GM21529 (cell line): Measurements from ENCODE around the gene UCKL1.
"Not testable (repeated sequence)": the region's sequence is repeated elsewhere in the genome, so short reads cannot be mapped to it uniquely, and the experiment has no call there.

ENCODE experiments used
- ATAC-seq: cut with Tn5 transposase; IDR thresholded peaks from one replicate; pipeline ENCODE4 v1.9.1; 2021; ENCODE audit not compliant: unreplicated experiment

Gene UCKL1

DNA sequence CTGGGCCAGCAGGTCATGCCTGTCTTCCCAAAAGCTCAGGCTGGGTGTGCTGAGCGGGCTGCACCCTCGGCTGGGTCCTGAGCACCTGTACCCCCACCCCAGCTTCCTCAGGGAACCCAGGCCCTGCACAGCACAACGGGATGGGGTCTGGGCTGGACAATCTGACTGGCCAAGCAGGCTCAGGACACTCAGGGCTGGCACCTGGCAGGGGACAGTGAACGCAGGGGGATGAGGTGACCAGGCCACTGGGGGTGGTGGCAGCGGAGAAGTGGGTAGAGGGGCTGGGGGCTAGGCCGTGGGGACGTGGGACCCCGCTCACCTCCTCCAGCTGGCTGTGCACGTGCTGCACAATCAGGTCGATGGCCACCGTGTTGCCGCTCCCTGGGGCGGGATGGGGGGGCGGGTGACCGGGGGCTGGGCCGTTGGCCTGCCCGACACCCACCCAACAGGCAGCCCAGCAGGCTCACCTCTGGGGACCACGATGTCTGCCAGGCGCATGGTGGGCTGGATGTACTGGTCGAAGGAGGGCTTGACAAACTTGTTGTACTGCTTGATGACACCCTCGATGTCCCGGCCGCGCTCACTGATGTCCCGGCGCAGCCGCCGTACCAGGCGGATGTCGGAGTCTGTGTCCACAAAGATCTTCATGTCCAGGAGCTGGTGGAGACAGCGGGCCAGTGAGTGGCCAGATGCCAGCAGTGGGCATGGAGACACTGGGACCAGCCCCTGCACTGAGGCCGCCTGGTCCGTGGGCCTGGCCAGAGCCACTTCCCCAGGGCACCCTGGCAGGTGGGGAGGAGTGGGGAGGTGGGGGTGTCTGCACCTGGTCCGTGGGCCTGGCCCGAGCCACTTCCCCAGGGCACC, 11.9 kb downstream of the UCKL1 start:
- no peak for ATAC-seq

DNA sequence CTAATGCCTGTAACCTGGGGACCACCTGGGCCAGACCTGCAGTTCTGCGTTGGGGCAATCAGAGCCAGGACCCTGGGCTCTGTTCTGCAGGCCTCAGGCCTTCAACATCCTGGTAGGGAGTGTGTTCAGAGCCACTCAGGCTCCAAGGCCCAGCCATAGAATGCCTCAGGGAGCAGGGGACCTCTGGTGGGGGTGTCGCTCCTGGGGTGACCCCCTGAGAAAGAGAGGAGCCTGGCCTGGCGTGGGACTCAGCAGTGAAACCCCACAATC, 12.5 kb downstream of the UCKL1 start:
- ATAC-seq: no peak

GRCh38 chr20:63942969-63943807, 13.0 kb downstream of the UCKL1 start:
- no peak for ATAC-seq

DNA sequence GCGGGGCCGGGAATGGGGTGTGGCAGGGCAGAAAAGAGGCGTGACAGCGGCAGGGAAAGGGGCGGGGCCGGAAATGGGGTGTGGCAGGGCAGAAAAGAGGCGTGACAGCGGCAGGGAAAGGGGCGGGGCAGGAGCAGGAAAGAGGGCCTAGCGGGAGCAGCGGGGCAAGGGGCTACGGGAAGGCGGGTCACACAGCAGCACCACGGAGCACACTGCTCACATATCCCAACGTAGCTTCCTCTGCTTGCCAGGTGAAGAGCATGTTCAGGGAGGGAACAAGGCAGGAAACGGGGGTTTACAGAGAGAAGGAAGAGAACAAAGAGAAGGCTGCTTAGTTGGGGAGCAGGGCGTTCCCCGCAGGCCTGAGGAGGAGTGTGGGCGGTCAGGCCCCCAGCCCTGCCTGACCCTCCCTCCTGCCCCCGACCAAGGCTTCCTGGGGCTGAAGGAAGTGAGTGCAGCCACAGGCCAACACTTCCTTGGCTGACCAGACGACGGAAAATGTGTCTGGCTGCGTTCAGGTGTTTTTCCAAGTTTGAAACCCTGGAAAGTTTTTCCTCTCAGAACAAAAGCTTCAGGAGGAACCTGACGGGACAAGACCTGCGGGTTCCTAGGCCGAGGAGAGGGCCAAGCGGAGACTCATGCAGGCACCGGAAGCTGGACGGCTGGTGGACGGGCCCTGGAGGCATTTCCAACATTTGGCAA, 13.8 kb downstream of the UCKL1 start:
- no peak for ATAC-seq

GRCh38 chr20:63941282-63942081, 14.7 kb downstream of the UCKL1 start:
- peak; percentile 43 for ATAC-seq

- no peak for ATAC-seq
Measured at GRCh38 chr20:63940472-63941266, 15.5 kb downstream of the UCKL1 start.

DNA sequence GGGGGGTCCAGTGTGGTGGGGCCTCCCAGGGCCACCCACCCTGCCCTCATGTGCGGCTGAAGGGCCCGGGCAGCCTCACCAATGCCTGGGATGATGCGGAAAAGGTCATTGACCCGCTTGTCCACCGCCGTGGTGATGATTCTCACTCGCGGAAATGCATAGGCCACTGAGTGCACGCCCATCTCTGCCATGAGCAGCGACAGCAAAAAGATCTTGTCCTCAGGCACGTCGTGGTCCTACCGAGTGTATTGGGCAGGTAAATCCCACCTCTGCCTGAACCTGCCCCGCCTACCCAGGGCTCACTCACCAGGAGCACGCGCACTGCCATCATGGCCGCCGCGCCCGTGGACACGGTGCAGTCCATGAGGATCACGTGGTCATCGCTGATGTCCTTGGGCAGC, 16.1 kb downstream of the UCKL1 start:
- no peak for ATAC-seq

GRCh38 chr20:63939061-63939935, 16.9 kb downstream of the UCKL1 start:
- no peak for ATAC-seq

DNA sequence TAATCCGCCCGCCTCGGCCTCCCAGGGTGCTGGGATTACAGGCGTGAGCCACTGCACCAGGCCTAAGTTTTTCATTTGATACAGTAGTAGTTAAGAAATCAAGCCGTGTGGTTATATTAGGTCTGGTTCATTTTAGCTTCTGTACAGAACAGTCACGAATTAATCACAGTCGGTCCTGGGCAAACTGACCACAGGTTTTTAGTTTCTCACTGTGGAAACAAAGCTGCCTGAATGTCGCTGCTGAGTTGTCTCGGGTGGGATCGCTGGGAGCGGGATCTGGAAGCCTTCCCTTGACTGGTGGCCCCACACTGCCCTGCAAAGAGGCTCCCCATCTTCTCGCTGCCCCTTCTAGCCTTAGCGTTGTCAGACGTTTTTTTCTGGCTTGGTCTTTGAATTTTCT, 18.6 kb downstream of the UCKL1 start:
- ATAC-seq: no peak

DNA sequence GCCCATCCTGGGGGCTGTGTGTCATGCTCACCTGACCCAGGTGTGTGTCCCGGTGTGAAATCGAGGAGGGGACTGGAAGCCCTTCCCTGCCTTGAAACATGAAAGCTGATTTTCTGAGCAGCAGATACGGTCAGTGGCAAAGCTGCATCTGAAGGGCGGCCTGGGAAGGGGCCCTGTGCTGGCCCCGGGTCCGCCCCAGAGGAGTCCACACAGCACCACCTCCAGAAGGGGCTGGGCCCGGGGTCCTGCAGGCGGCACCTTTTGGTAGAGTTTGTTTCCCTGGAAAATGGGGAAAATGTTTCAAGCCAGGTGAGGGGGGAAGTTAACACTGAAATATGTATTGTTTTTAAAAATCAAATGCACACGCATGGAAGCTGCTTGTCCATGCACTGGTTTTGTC, 20.8 kb downstream of the UCKL1 start:
- ATAC-seq: no peak

GRCh38 chr20:63934271-63935068, 21.7 kb downstream of the UCKL1 start:
- ATAC-seq: no peak

DNA sequence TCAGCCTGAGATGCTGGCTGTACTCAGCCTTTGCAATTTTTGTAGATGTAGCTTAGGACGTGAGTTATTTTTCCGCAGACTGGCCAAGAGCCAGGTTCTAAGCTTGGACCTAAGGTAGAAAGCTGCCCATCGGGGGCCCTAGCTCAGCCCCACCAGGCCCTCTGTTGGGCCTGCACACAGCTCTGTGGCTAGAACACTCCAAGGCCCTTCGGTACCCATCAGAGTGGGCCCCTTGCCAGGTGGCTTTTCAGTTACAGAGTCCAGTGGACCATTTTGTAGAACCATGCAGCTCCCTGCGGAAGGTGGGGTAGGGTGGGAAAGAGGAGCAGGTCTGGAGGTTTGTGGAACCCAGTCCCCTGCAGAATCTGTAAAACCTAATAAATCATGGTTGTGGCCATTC, 22.6 kb downstream of the UCKL1 start:
- ATAC-seq: no peak

- ATAC-seq: no peak
Measured at GRCh38 chr20:63932606-63933160, 23.5 kb downstream of the UCKL1 start.

GRCh38 chr20:63931735-63932134, 24.5 kb downstream of the UCKL1 start:
- no peak for ATAC-seq

DNA sequence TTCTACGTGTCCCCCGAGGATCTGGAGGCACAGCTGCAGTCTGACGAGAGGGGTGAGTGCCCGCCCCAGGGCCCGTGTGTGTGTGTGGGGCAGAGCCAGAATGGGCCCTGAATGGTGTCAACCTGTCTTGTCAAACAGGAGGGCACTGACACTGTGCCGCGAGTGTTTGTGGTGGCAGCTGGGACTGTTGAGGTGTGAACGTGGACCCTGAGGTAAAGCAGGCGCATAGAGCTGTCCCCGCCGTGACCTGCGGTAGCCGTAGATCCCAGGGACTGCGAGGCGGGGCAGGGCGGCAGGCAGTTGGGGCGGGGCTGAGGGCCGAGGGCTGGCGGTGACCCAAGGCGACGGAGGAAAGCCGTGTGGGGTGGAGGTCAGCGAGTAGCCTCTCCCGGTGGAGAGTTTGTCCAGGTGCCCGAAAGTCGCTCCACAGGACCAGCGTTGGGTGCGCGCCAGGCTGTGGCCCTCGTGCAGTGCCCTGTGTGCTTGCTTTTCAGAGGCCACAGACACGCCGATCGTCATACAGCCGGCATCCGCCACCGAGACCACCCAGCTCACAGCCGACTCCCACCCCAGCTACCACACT, 25.2 kb downstream of the UCKL1 start:
- no peak for ATAC-seq

GRCh38 chr20:63929473-63929883, 26.7 kb downstream of the UCKL1 start:
- ATAC-seq: not testable (repeated sequence)

DNA sequence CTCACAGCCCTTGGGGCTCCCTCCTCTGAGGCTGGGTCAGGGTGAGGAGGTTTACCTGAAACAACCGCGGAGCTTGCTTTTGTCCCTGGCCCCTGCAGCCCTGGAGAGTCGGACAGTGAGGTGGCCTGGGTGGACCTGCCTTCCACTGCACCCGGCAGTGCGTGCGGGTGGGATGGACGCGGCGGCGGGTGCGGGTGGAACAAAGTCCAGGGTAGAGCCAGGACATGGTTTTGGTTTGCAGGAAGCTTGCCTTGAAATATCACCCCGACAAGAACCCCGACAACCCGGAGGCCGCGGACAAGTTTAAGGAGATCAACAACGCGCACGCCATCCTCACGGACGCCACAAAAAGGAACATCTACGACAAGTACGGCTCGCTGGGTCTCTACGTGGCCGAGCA, 27.1 kb downstream of the UCKL1 start:
- ATAC-seq: no peak

- ATAC-seq: no peak
Measured at GRCh38 chr20:63926298-63926697, 29.9 kb downstream of the UCKL1 start.
